HCT116 (cell line): Measurements from ENCODE around the gene ABTB2. TPM values are rescaled to one million over a fixed set of nuclear protein-coding genes. Genes with fewer than 3 reads are reported as not detected.

Experiments
- ATAC-seq: fragments of 200-7000 bp; cut with Tn5 transposase; 2 replicates; pipeline ENCODE4 v1.9.1; 2020; ENCODE audit warnings: mild to moderate bottlenecking, moderate library complexity
- BruUV-seq: library from RNA; stranded (reverse); fragments of 400-500 nt; replicated peaks from 2 replicates; lab custom pipeline; 2021; lab: Mats Ljungman, UMichigan
- CTCF ChIA-PET: fragments of 300-600 bp; sonication (Branson Sonifier 250); formaldehyde crosslinking; loops from one replicate; lab custom pipeline; 2021; ENCODE audit warnings: antibody characterized with exemption; lab: Charles Lee
- POLR2A ChIA-PET: fragments of 300-600, 350-600 bp; sonication (Branson Sonifier 250); formaldehyde crosslinking; loops from one replicate; lab custom pipeline; 2021; ENCODE audit warnings: antibody characterized with exemption; lab: Charles Lee
- RAD21 ChIA-PET, 2 experiments: fragments of 300-600 bp; sonication (Branson Sonifier 250); formaldehyde crosslinking; loops; one replicate each; lab custom pipeline; 2023; ENCODE audit warnings: low total read pairs in 2 of 2; ENCODE audit not compliant: uncharacterized antibody in 2 of 2, unreplicated experiment in 2 of 2, low non-redundant PET in 1 of 2; lab: Charles Lee
- DNase-seq: peaks from one replicate; pipeline ENCODE4 v3.0.0-alpha.2; 2010; ENCODE audit warnings: low read depth, low spot score
- H2AFZ ChIP-seq: fragments of 200-600 bp; shearing (Covaris generic), sonication (generic); 2 replicates; pipeline ENCODE4 v1.6.1; 2017; ENCODE audit warnings: low read depth, mixed run types, mixed read lengths, antibody characterized with exemption, low read length; ENCODE audit not compliant: poor library complexity, severe bottlenecking
- H3K27ac ChIP-seq: 2 replicates; pipeline ENCODE4 v1.5.1; 2012; ENCODE audit warnings: low read depth, low read length
- H3K27me3 ChIP-seq: fragments of 200-600 bp; sonication (generic); 2 replicates; pipeline ENCODE4 v1.6.1; 2016; ENCODE audit warnings: mixed run types, low read length, mixed read lengths; ENCODE audit not compliant: insufficient read depth
- H3K36me3 ChIP-seq, 2 experiments: fragments of 200-500 bp in 1 of 2; fragments of 200-600 bp in 1 of 2; sonication (Bioruptor generic) in 1 of 2; sonication (generic) in 1 of 2; 2 replicates each; pipeline versions ENCODE4 v1.5.1 to v1.6.1; 2014 to 2016; ENCODE audit warnings: low read length in 2 of 2, inconsistent platforms in 1 of 2, mixed read lengths in 1 of 2, mixed run types in 1 of 2; ENCODE audit not compliant: insufficient read depth in 2 of 2, control insufficient read depth in 1 of 2
- H3K4me1 ChIP-seq, 2 experiments: fragments of 200-600 bp in 1 of 2; sonication (generic) in 1 of 2; 2 replicates each; pipeline versions ENCODE4 v1.5.1 to v1.6.1; 2012 to 2017; ENCODE audit warnings: low read length in 2 of 2, inconsistent platforms in 1 of 2, mild to moderate bottlenecking in 1 of 2, mixed read lengths in 1 of 2, mixed run types in 1 of 2, moderate library complexity in 1 of 2; ENCODE audit not compliant: insufficient read depth in 2 of 2, control insufficient read depth in 1 of 2
- H3K4me2 ChIP-seq: fragments of 200-600 bp; sonication (generic); 2 replicates; pipeline ENCODE4 v1.6.1; 2017; ENCODE audit warnings: mixed run types, low read length, mixed read lengths
- H3K4me3 ChIP-seq, 2 experiments: fragments of 200-600 bp in 1 of 2; sonication (generic) in 1 of 2; replicated peaks in 1 of 2; 2 replicates each; pipeline ENCODE4 v1.5.1; 2011 to 2016; ENCODE audit warnings: low read length in 2 of 2, control low read depth in 1 of 2, low read depth in 1 of 2, mild to moderate bottlenecking in 1 of 2, mixed read lengths in 1 of 2, mixed run types in 1 of 2
- H3K79me2 ChIP-seq: fragments of 200-600 bp; sonication (generic); 2 replicates; pipeline ENCODE4 v1.6.1; 2017; ENCODE audit warnings: mild to moderate bottlenecking, mixed run types, low read length, moderate library complexity, mixed read lengths; ENCODE audit not compliant: insufficient read depth
- H3K9ac ChIP-seq: fragments of 200-600 bp; sonication (generic); 2 replicates; pipeline ENCODE4 v1.6.1; 2016; ENCODE audit warnings: low read length, mixed read lengths
- H3K9me2 ChIP-seq: fragments of 200-600 bp; sonication (generic), shearing (Covaris generic); 2 replicates; pipeline ENCODE4 v1.6.1; 2017; ENCODE audit warnings: mixed run types, mild to moderate bottlenecking, moderate library complexity; ENCODE audit not compliant: insufficient read depth
- H3K9me3 ChIP-seq, 2 experiments: fragments of 200-500 bp in 1 of 2; fragments of 200-600 bp in 1 of 2; sonication (Bioruptor generic) in 1 of 2; sonication (generic) in 1 of 2; 2 replicates each; pipeline ENCODE4 v1.6.1; 2014 to 2017; ENCODE audit warnings: low read length in 2 of 2, mixed read lengths in 2 of 2, inconsistent platforms in 1 of 2, low read depth in 1 of 2, mild to moderate bottlenecking in 1 of 2, mixed run types in 1 of 2, moderate library complexity in 1 of 2; ENCODE audit not compliant: control insufficient read depth in 1 of 2, insufficient read depth in 1 of 2
- H4K20me1 ChIP-seq: fragments of 200-600 bp; sonication (generic), shearing (Covaris generic); 2 replicates; pipeline ENCODE4 v1.6.1; 2017; ENCODE audit warnings: mixed run types, mild to moderate bottlenecking, moderate library complexity; ENCODE audit not compliant: insufficient read depth
- ATF3 ChIP-seq: IDR thresholded peaks from 2 replicates; pipeline ENCODE4 v1.6.1; 2012
- CBX3 ChIP-seq: IDR thresholded peaks from 2 replicates; pipeline ENCODE4 v1.6.1; 2012; ENCODE audit warnings: low read depth
- EGR1 ChIP-seq: IDR thresholded peaks from 2 replicates; pipeline ENCODE4 v1.6.1; 2012; ENCODE audit warnings: low read depth
- ELF1 ChIP-seq: IDR thresholded peaks from 2 replicates; pipeline ENCODE4 v1.6.1; 2012; ENCODE audit warnings: low read depth, borderline replicate concordance
- EZH2phosphoT487 ChIP-seq: fragments of 200-600 bp; IDR thresholded peaks from 2 replicates; pipeline ENCODE4 v1.6.1; 2018; ENCODE audit warnings: antibody characterized with exemption, borderline replicate concordance
- REST ChIP-seq: IDR thresholded peaks from 2 replicates; pipeline ENCODE4 v1.6.1; 2012; ENCODE audit warnings: low read depth
- SIN3A ChIP-seq: IDR thresholded peaks from 2 replicates; pipeline ENCODE4 v1.6.1; 2012; ENCODE audit warnings: low read depth
- YY1 ChIP-seq: IDR thresholded peaks from 2 replicates; pipeline ENCODE4 v1.6.1; 2011; ENCODE audit warnings: low read length, low read depth, moderate library complexity, mild to moderate bottlenecking; ENCODE audit not compliant: insufficient replicate concordance; ENCODE audit errors: extremely low read depth
- ZFX ChIP-seq: fragments of 450-650 bp; IDR thresholded peaks from 2 replicates; pipeline ENCODE4 v1.6.1; 2017
- ZNF274 ChIP-seq: fragments of 200-500 bp; sonication (Bioruptor generic); IDR thresholded peaks from 2 replicates; pipeline ENCODE4 v1.6.1; 2014; ENCODE audit warnings: mild to moderate bottlenecking, low read depth, low read length, inconsistent platforms
- intact Hi-C: fragments of 100-400 bp; cut with micrococcal nuclease; formaldehyde crosslinking; loops from 2 replicates; pipeline ENCODE4 v1.10.0; 2022
- total RNA-seq: library from RNA; stranded (reverse); gene quantifications from one replicate; pipeline ENCODE4 v1.2.1, GENCODE V29; 2021; ENCODE audit not compliant: unreplicated experiment

The ABTB2 gene
- total RNA-seq, 1 experiment from 2014 or later: 6.8 TPM

GRCh38 chr11:34224434-34224966 lies 133.3 kb downstream of the ABTB2 start:
- POLR2A ChIA-PET: interaction anchor here (1.2 to 1.5 kb wide), 2 partner anchors 25 to 133 kb away, joined by 3 read pairs; partner anchors contain the start of gene ABTB2

More at GRCh38 chr11:34224434-34224966, 133.3 kb downstream of the ABTB2 start:
- TF ChIP-seq ZNF274 (no peak), ELF1 (no peak), REST (no peak), YY1 (no peak), SIN3A (no peak), ATF3 (no peak), EGR1 (no peak), EZH2phosphoT487 (no peak), CBX3 (no peak), ZFX (no peak)
- Histone ChIP-seq H3K4me2 (no peak overlapping the region), H3K9ac (no peak overlapping the region), H3K4me3 (no peak overlapping the region), H3K36me3 (no peaks in the 10 kb centered on the region), H3K9me3 (no peaks in the 10 kb centered on the region), H3K79me2 (no peaks in the 10 kb centered on the region), H3K9me2 (no peaks in the 10 kb centered on the region), H4K20me1 (no peaks in the 10 kb centered on the region), H2AFZ (no peak overlapping the region), H3K27ac (no peak overlapping the region), H3K4me1 (peaks cover 12 to 30% of the 10 kb centered on the region in 2 experiments; a peak in 3 of 4 replicates), H3K27me3 (no peaks in the 10 kb centered on the region)
- no TSS peak for BruUV-seq
- no peak for DNase-seq
- RAD21 ChIA-PET: no interaction called here
- intact Hi-C loops: no loop called here
- ATAC-seq: no peak
- CTCF ChIA-PET: no interaction called here
